Endothelial cell of umbilical vein (primary cell): ENCODE results near the gene SETX. TPM values are rescaled to one million over a fixed set of nuclear protein-coding genes. Genes with fewer than 3 reads are reported as not detected.

Experiments
- BruUV-seq: library from RNA; stranded (reverse); fragments of 400-500 nt; replicated peaks from 2 replicates; lab custom pipeline; 2021; lab: Mats Ljungman, UMichigan
- CTCF ChIA-PET: fragments of 300-600, 350-600 bp; sonication (Branson Sonifier 250); formaldehyde crosslinking; loops from one replicate; lab custom pipeline; 2021; ENCODE audit warnings: antibody characterized with exemption, inconsistent platforms; lab: Charles Lee
- POLR2A ChIA-PET: fragments of 300-600, 350-600 bp; sonication (Branson Sonifier 250); formaldehyde crosslinking; loops from one replicate; lab custom pipeline; 2021; ENCODE audit warnings: antibody characterized with exemption, inconsistent platforms; lab: Charles Lee
- DNase-seq: peaks from one replicate; pipeline ENCODE4 v3.0.0-alpha.2; 2011; ENCODE audit warnings: low read depth, low spot score
- FAIRE-seq: peaks from 2 replicates; lab custom pipeline; 2011; peaks lifted over from hg19 to GRCh38; lab: Jason Lieb, UNC
- H2AFZ ChIP-seq: 2 replicates; pipeline ENCODE4 v1.6.0; 2012; ENCODE audit warnings: low read depth, low read length, control low read depth, inconsistent platforms
- H3K27ac ChIP-seq: 2 replicates; pipeline ENCODE4 v1.5.1; 2011; ENCODE audit warnings: low read depth, mild to moderate bottlenecking, control low read depth, low read length, moderate library complexity; ENCODE audit not compliant: insufficient read depth
- H3K27me3 ChIP-seq, 2 experiments: 2 replicates each; pipeline versions ENCODE4 v1.6.0 to v1.6.1; 2011; ENCODE audit warnings: low read length in 2 of 2, mixed read lengths in 1 of 2; ENCODE audit not compliant: control insufficient read depth in 2 of 2, insufficient read depth in 2 of 2
- H3K36me3 ChIP-seq, 2 experiments: 2 replicates in 1 of 2; 3 replicates in 1 of 2; pipeline ENCODE4 v1.5.1; 2011; ENCODE audit warnings: low read length in 2 of 2, mild to moderate bottlenecking in 1 of 2, moderate library complexity in 1 of 2; ENCODE audit not compliant: control insufficient read depth in 2 of 2, insufficient read depth in 2 of 2; ENCODE audit errors: extremely low read depth in 1 of 2
- H3K4me1 ChIP-seq: 3 replicates; pipeline ENCODE4 v1.5.1; 2011; ENCODE audit warnings: mild to moderate bottlenecking, low read length; ENCODE audit not compliant: control insufficient read depth, insufficient read depth; ENCODE audit errors: extremely low read depth
- H3K4me2 ChIP-seq: 2 replicates; pipeline ENCODE4 v1.6.1; 2011; ENCODE audit warnings: low read length, control low read depth, mixed read lengths; ENCODE audit not compliant: insufficient read depth
- H3K4me3 ChIP-seq, 3 experiments: fragments of 200-600 bp in 1 of 3; sonication (generic), shearing (Covaris generic) in 1 of 3; replicated peaks in 1 of 3; 2 replicates each; pipeline ENCODE4 v1.5.1; 2011 to 2016; ENCODE audit warnings: control low read depth in 3 of 3, low read length in 3 of 3, mild to moderate bottlenecking in 2 of 3, inconsistent platforms in 1 of 3, low read depth in 1 of 3, moderate library complexity in 1 of 3; ENCODE audit not compliant: insufficient read depth in 1 of 3
- H3K79me2 ChIP-seq: 2 replicates; pipeline ENCODE4 v1.6.0; 2012; ENCODE audit warnings: low read length, inconsistent platforms; ENCODE audit not compliant: control insufficient read depth, insufficient read depth
- H3K9ac ChIP-seq: replicated peaks from 2 replicates; pipeline ENCODE3; 2011; ENCODE audit warnings: low read length, control low read depth; ENCODE audit not compliant: insufficient read depth; ENCODE audit errors: extremely low read depth
- H3K9me1 ChIP-seq: replicated peaks from 3 replicates; pipeline ENCODE4 v1.6.0; 2011; ENCODE audit warnings: mild to moderate bottlenecking, low read length; ENCODE audit not compliant: control insufficient read depth, insufficient read depth; ENCODE audit errors: extremely low read depth
- H3K9me3 ChIP-seq: replicated peaks from 2 replicates; pipeline ENCODE4 v1.5.1; 2012; ENCODE audit warnings: low read length, inconsistent platforms; ENCODE audit not compliant: control insufficient read depth, insufficient read depth
- H4K20me1 ChIP-seq: replicated peaks from 2 replicates; pipeline ENCODE3; 2011; ENCODE audit warnings: mild to moderate bottlenecking, low read length; ENCODE audit not compliant: control insufficient read depth, insufficient read depth; ENCODE audit errors: extremely low read depth
- CTCF ChIP-seq, 2 donors: IDR thresholded peaks; 1 replicate in 1 of 2; 2 replicates in 1 of 2; pipeline ENCODE4 v1.5.1; 2011; ENCODE audit warnings: low read length in 2 of 2, mild to moderate bottlenecking in 2 of 2, moderate library complexity in 2 of 2, control low read depth in 1 of 2, inconsistent platforms in 1 of 2, low read depth in 1 of 2; ENCODE audit not compliant: insufficient read depth in 1 of 2; ENCODE audit errors: extremely low read depth in 1 of 2
- EZH2 ChIP-seq: IDR thresholded peaks from 2 replicates; pipeline ENCODE4 v1.6.1; 2012; ENCODE audit warnings: borderline replicate concordance, low read depth, mild to moderate bottlenecking, moderate library complexity, low read length, inconsistent platforms; ENCODE audit not compliant: severe bottlenecking
- FOS ChIP-seq: IDR thresholded peaks from 2 replicates; pipeline ENCODE4 v1.6.1; 2011; ENCODE audit warnings: mild to moderate bottlenecking, low read length, moderate library complexity, borderline replicate concordance; ENCODE audit not compliant: insufficient read depth
- GATA2 ChIP-seq: IDR thresholded peaks from 2 replicates; pipeline ENCODE4 v1.7.0; 2011; ENCODE audit warnings: low read depth, mild to moderate bottlenecking, moderate library complexity, mixed read lengths, low read length; ENCODE audit not compliant: insufficient read length, insufficient read depth
- JUN ChIP-seq: IDR thresholded peaks from 2 replicates; pipeline ENCODE4 v1.6.1; 2011; ENCODE audit warnings: borderline replicate concordance, low read depth; ENCODE audit not compliant: insufficient read length, insufficient read depth
- MAX ChIP-seq: IDR thresholded peaks from 2 replicates; pipeline ENCODE4 v1.6.1; 2011; ENCODE audit not compliant: insufficient read depth, insufficient read length
- MYC ChIP-seq: IDR thresholded peaks from one replicate; pipeline ENCODE4 v1.6.1; 2011; ENCODE audit warnings: mild to moderate bottlenecking, low read depth, low read length
- POLR2A ChIP-seq: IDR thresholded peaks from 2 replicates; pipeline ENCODE4 v1.6.1; 2012; ENCODE audit warnings: low read depth, mild to moderate bottlenecking, control low read depth, low read length
- POLR2AphosphoS5 ChIP-seq: IDR thresholded peaks from 2 replicates; pipeline ENCODE4 v1.6.1; 2012; ENCODE audit warnings: low read depth, mild to moderate bottlenecking, control low read depth, low read length, moderate library complexity; ENCODE audit not compliant: insufficient read depth
- dilution Hi-C: fragments of 300-500 bp; cut with MboI; formaldehyde crosslinking; loops from one replicate; pipeline ENCODE4 v1.15.0; 2019; ENCODE audit warnings: low sequenced_read_pairs; ENCODE audit not compliant: extremely low pct_ligation_motif_present
- intact Hi-C: fragments of 100-400 bp; cut with micrococcal nuclease; formaldehyde crosslinking; loops from one replicate; pipeline ENCODE4 v1.10.0; 2022
- polyA plus RNA-seq, 4 experiments: library from polyadenylated mRNA; depleted of rRNA in 3 of 4; stranded (reverse) in 3 of 4; unstranded in 1 of 4; fragments of >200 nt; gene quantifications; 2 replicates each; pipeline versions ENCODE4 v1.2.1 to v1.2.3, GENCODE V29; 2011 to 2012; ENCODE audit warnings: missing spikeins in 1 of 4
- total RNA-seq: library from RNA; stranded (reverse); gene quantifications from 2 replicates; pipeline ENCODE4 v1.2.3, GENCODE V29; 2021

Gene SETX
- total and polyA plus RNA-seq, 2 donors (not counting 3 experiments of a cell fraction or from before 2014, with no cell fraction given), result 20.9 to 47.7 TPM

DNA sequence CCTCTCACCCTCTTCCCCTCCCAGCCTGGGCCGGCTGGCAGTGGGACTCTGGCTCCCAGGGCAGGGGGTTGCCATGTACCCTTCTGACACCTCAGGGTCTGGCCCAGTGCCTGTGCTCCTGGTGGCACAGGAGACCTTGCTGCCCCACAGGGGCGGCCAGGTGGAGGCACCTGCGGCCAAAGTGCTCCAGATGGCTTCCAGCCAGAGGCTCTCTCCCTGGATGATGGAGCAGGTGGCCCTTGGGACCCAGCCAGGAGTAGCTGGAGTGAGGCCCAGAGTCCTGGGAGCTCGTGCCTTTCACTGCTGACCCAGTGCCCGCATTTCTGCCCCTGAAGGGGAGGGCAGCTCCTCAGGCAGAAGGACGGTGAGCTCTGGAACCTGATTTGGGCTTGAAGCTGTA lies 105.7 kb downstream of the SETX start:
- TF ChIP-seq JUN, result no peak
- no peak for TF ChIP-seq MYC
- no peak for TF ChIP-seq EZH2
- TF ChIP-seq GATA2, result no peak
- dilution Hi-C loops, result no loop called here
- Histone ChIP-seq H3K36me3 (no peaks in the 10 kb centered on the region), H4K20me1 (no peaks in the 10 kb centered on the region), H3K9ac (no peak overlapping the region), H3K79me2 (no peaks in the 10 kb centered on the region), H3K4me3 (no peak overlapping the region), H3K9me1 (no peaks in the 10 kb centered on the region), H3K9me3 (no peaks in the 10 kb centered on the region), H3K4me1 (no peaks in the 10 kb centered on the region), H3K27ac (no peak overlapping the region), H3K27me3 (peaks cover 2 to 5% of the 10 kb centered on the region in 2 experiments), H3K4me2 (no peak overlapping the region), H2AFZ (no peak overlapping the region)
- BruUV-seq, result no TSS peak
- POLR2A ChIA-PET, result no interaction called here
- CTCF ChIA-PET, result interaction anchor here (0.8 to 12.2 kb wide), 4 partner anchors 10 to 487 kb away, joined by 3 to 234 read pairs (median 8); no protein-coding TSS in a partner anchor
- DNase-seq (no peak), FAIRE-seq (no peak)
- intact Hi-C loops, result no loop called here

- Histone ChIP-seq H3K4me3 (no peak overlapping the region), H4K20me1 (no peaks in the 10 kb centered on the region), H3K27ac (no peak overlapping the region), H2AFZ (no peak overlapping the region), H3K79me2 (no peaks in the 10 kb centered on the region), H3K27me3 (peaks cover 2 to 5% of the 10 kb centered on the region in 2 experiments), H3K4me1 (no peaks in the 10 kb centered on the region), H3K36me3 (no peaks in the 10 kb centered on the region), H3K9me1 (no peaks in the 10 kb centered on the region), H3K9ac (no peak overlapping the region), H3K9me3 (no peaks in the 10 kb centered on the region), H3K4me2 (no peak overlapping the region)
- no peak for TF ChIP-seq JUN
- no peak for TF ChIP-seq FOS
- TF ChIP-seq CTCF (IDR thresholded peaks at IDR 0.05; ENCODE audit: extremely low read depth in 1 of 2, insufficient read depth in 1 of 2, low read depth in 1 of 2, low read length in 2 of 2), result no peak
- TF ChIP-seq MYC, result no peak
- no peak for TF ChIP-seq EZH2
- TF ChIP-seq MAX, result no peak
- no peak for TF ChIP-seq GATA2
- no peak for TF ChIP-seq POLR2A
- TF ChIP-seq POLR2AphosphoS5, result no peak
- DNase-seq (no peak), FAIRE-seq (no peak)
- CTCF ChIA-PET, result interaction anchor here (1.5 to 12.2 kb wide), 4 partner anchors 11 to 486 kb away, joined by 6 to 234 read pairs (median 18); no protein-coding TSS in a partner anchor
- intact Hi-C loops, result no loop called here
- dilution Hi-C loops, result no loop called here
- POLR2A ChIA-PET, result no interaction called here
- BruUV-seq, result no TSS peak
Observed at GRCh38 chr9:132247942-132248341, 106.8 kb downstream of the SETX start.
